ENCODE measurements around the gene RDM1. TPM values are rescaled to one million over a fixed set of nuclear protein-coding genes. Genes with fewer than 3 reads are reported as not detected.

The RDM1 gene
- total RNA-seq, 2 experiments from 2014 or later: 4.1 to 11.0 TPM

- Histone ChIP-seq H3K4me3 (ENCODE audit: low read depth, low read length, poor library complexity, severe bottlenecking) (no peak overlapping the region), H3K27ac (ENCODE audit: low read depth, low read length, poor library complexity, severe bottlenecking) (no peak overlapping the region), H3K36me3 (ENCODE audit: insufficient read depth, low read length) (no peaks in the 10 kb centered on the region), H3K79me2 (ENCODE audit: insufficient read depth, low read depth, low read length) (no peaks in the 10 kb centered on the region), H2AFZ (ENCODE audit: low read length) (no peak overlapping the region), H3K4me2 (ENCODE audit: low read length) (no peak overlapping the region), H3K4me1 (ENCODE audit: insufficient read depth, low read length, poor library complexity, severe bottlenecking) (no peaks in the 10 kb centered on the region), H4K20me1 (ENCODE audit: insufficient read depth, low read length) (no peaks in the 10 kb centered on the region), H3K9me3 (ENCODE audit: low read length) (no peaks in the 10 kb centered on the region), H3K9me2 (ENCODE audit: insufficient read depth, low read length) (no peaks in the 10 kb centered on the region)
- no peak for DNase-seq (ENCODE audit: low spot score)
- no peak for TF ChIP-seq EZH2phosphoT487 (IDR thresholded peaks at IDR 0.05; ENCODE audit: borderline replicate concordance, low read depth, low read length)
- no peak for TF ChIP-seq CTCF (conservative IDR thresholded peaks at IDR 0.05; ENCODE audit: low read length)
- intact Hi-C loops (cut with micrococcal nuclease; ENCODE audit: unreplicated experiment): loop anchor here (1.0 kb wide), 1 partner anchor 181 kb away; no protein-coding TSS in a partner anchor
- POLR2A ChIA-PET: no interaction called here
- no TSS peak for BruUV-seq (replicated peaks)
- CTCF ChIA-PET (ENCODE audit: unreplicated experiment): interaction anchor here (1.4 kb wide), 1 partner anchor 181 kb away, joined by 7 read pairs; no protein-coding TSS in a partner anchor
Observed at GRCh38 chr17:35968520-35969054, 38.0 kb upstream of the RDM1 start.

- DNase-seq (ENCODE audit: low spot score): no peak
- TF ChIP-seq CTCF (conservative IDR thresholded peaks at IDR 0.05; ENCODE audit: low read length) (no peak), EZH2phosphoT487 (IDR thresholded peaks at IDR 0.05; ENCODE audit: borderline replicate concordance, low read depth, low read length) (no peak)
- no peaks in the 10 kb centered on the region for H4K20me1 ChIP-seq (ENCODE audit: insufficient read depth, low read length)
- no peak overlapping the region for H3K4me3 ChIP-seq (ENCODE audit: low read depth, low read length, poor library complexity, severe bottlenecking)
- H3K9me2 ChIP-seq (ENCODE audit: insufficient read depth, low read length): no peaks in the 10 kb centered on the region
- ChIA-PET CTCF (ENCODE audit: unreplicated experiment) (no interaction called here), POLR2A (interaction anchor here (0.6 kb wide), 1 partner anchor 18 kb away, joined by 3 read pairs; no protein-coding TSS in a partner anchor)
- H3K4me1 ChIP-seq (ENCODE audit: insufficient read depth, low read length, poor library complexity, severe bottlenecking): no peaks in the 10 kb centered on the region
- no peaks in the 10 kb centered on the region for H3K79me2 ChIP-seq (ENCODE audit: insufficient read depth, low read depth, low read length)
- intact Hi-C loops (cut with micrococcal nuclease; ENCODE audit: unreplicated experiment): no loop called here
- BruUV-seq (replicated peaks): no TSS peak
- no peak overlapping the region for H3K4me2 ChIP-seq (ENCODE audit: low read length)
- H3K9me3 ChIP-seq (ENCODE audit: low read length): no peaks in the 10 kb centered on the region
- H2AFZ ChIP-seq (ENCODE audit: low read length): no peak overlapping the region
- H3K36me3 ChIP-seq (ENCODE audit: insufficient read depth, low read length): no peaks in the 10 kb centered on the region
- no peak overlapping the region for H3K27ac ChIP-seq (ENCODE audit: low read depth, low read length, poor library complexity, severe bottlenecking)
Observed at GRCh38 chr17:35965272-35965671, 34.7 kb upstream of the RDM1 start.

GRCh38 chr17:35963663-35964062 lies 33.1 kb upstream of the RDM1 start:
- H2AFZ ChIP-seq (ENCODE audit: low read length): no peak overlapping the region
- BruUV-seq (replicated peaks): no TSS peak
- intact Hi-C loops (cut with micrococcal nuclease; ENCODE audit: unreplicated experiment): no loop called here
- no peak overlapping the region for H3K4me2 ChIP-seq (ENCODE audit: low read length)
- TF ChIP-seq CTCF (conservative IDR thresholded peaks at IDR 0.05; ENCODE audit: low read length) (no peak), EZH2phosphoT487 (IDR thresholded peaks at IDR 0.05; ENCODE audit: borderline replicate concordance, low read depth, low read length) (no peak)
- ChIA-PET POLR2A (interaction anchor here (0.6 to 0.9 kb wide), 3 partner anchors 60 to 499 kb away, joined by 3 to 5 read pairs (median 3); no protein-coding TSS in a partner anchor), CTCF (ENCODE audit: unreplicated experiment) (no interaction called here)
- H3K27ac ChIP-seq (ENCODE audit: low read depth, low read length, poor library complexity, severe bottlenecking): no peak overlapping the region
- no peaks in the 10 kb centered on the region for H3K9me2 ChIP-seq (ENCODE audit: insufficient read depth, low read length)
- H4K20me1 ChIP-seq (ENCODE audit: insufficient read depth, low read length): no peaks in the 10 kb centered on the region
- no peak overlapping the region for H3K4me3 ChIP-seq (ENCODE audit: low read depth, low read length, poor library complexity, severe bottlenecking)
- no peaks in the 10 kb centered on the region for H3K79me2 ChIP-seq (ENCODE audit: insufficient read depth, low read depth, low read length)
- no peaks in the 10 kb centered on the region for H3K4me1 ChIP-seq (ENCODE audit: insufficient read depth, low read length, poor library complexity, severe bottlenecking)
- no peaks in the 10 kb centered on the region for H3K36me3 ChIP-seq (ENCODE audit: insufficient read depth, low read length)
- H3K9me3 ChIP-seq (ENCODE audit: low read length): no peaks in the 10 kb centered on the region
- DNase-seq (ENCODE audit: low spot score): no peak
